ENCODE results near the gene AOPEP.
"Not testable (repeated sequence)": the region's sequence is repeated elsewhere in the genome, so short reads cannot be mapped to it uniquely, and the experiment has no call there.

The AOPEP gene

GRCh38 chr9:94813379-94813778 is 86.9 kb downstream of the AOPEP start:
- DNase-seq (ENCODE audit: low read depth in 2 of 2, low spot score in 1 of 2), result no peak

- no peak for DNase-seq (ENCODE audit: low read depth in 2 of 2, low spot score in 1 of 2)
Observed at GRCh38 chr9:94817291-94818177, 91.0 kb downstream of the AOPEP start.

- no peak for DNase-seq (ENCODE audit: low read depth in 2 of 2, low spot score in 1 of 2)
Observed at GRCh38 chr9:94818178-94818541, 91.7 kb downstream of the AOPEP start.

- no peak for DNase-seq (ENCODE audit: low read depth in 2 of 2, low spot score in 1 of 2)
Observed at GRCh38 chr9:94819161-94819687, 92.7 kb downstream of the AOPEP start.

- no peak for DNase-seq (ENCODE audit: low read depth in 2 of 2, low spot score in 1 of 2)
Observed at GRCh38 chr9:94821098-94821887, 94.8 kb downstream of the AOPEP start.

- DNase-seq (ENCODE audit: low read depth in 2 of 2, low spot score in 1 of 2), result no peak
Observed at GRCh38 chr9:94822273-94822672, 95.8 kb downstream of the AOPEP start.

- DNase-seq (ENCODE audit: low read depth in 2 of 2, low spot score in 1 of 2), result no peak
Observed at GRCh38 chr9:94823710-94824109, 97.2 kb downstream of the AOPEP start.

- DNase-seq (ENCODE audit: low read depth in 2 of 2, low spot score in 1 of 2), result no peak
Observed at GRCh38 chr9:94824411-94824810, 97.9 kb downstream of the AOPEP start.

- no peak for DNase-seq (ENCODE audit: low read depth in 2 of 2, low spot score in 1 of 2)
Observed at GRCh38 chr9:94824913-94825610, 98.6 kb downstream of the AOPEP start.

- no peak for DNase-seq (ENCODE audit: low read depth in 2 of 2, low spot score in 1 of 2)
Observed at GRCh38 chr9:94825611-94825958, 99.1 kb downstream of the AOPEP start.

- DNase-seq (ENCODE audit: low read depth in 2 of 2, low spot score in 1 of 2), result no peak
Observed at GRCh38 chr9:94826044-94826443, 99.5 kb downstream of the AOPEP start.

GRCh38 chr9:94826644-94827410 is 100.3 kb downstream of the AOPEP start:
- no peak for DNase-seq (ENCODE audit: low read depth in 2 of 2, low spot score in 1 of 2)

GRCh38 chr9:94827584-94828304 is 101.2 kb downstream of the AOPEP start:
- no peak for DNase-seq (ENCODE audit: low read depth in 2 of 2, low spot score in 1 of 2)

- DNase-seq (ENCODE audit: low read depth in 2 of 2, low spot score in 1 of 2), result no peak
Observed at GRCh38 chr9:94829380-94830070, 103.0 kb downstream of the AOPEP start.

GRCh38 chr9:94830071-94830604 is 103.6 kb downstream of the AOPEP start:
- DNase-seq (ENCODE audit: low read depth in 2 of 2, low spot score in 1 of 2), result not testable (repeated sequence)

- DNase-seq (ENCODE audit: low read depth in 2 of 2, low spot score in 1 of 2), result no peak
Observed at GRCh38 chr9:94833802-94834201, 107.3 kb downstream of the AOPEP start.

GRCh38 chr9:94837404-94837803 is 110.9 kb downstream of the AOPEP start:
- no peak for DNase-seq (ENCODE audit: low read depth in 2 of 2, low spot score in 1 of 2)

- DNase-seq (ENCODE audit: low read depth in 2 of 2, low spot score in 1 of 2), result no peak
Observed at GRCh38 chr9:94839398-94839797, 112.9 kb downstream of the AOPEP start.

- DNase-seq (ENCODE audit: low read depth in 2 of 2, low spot score in 1 of 2), result no peak
Observed at GRCh38 chr9:94840738-94841137, 114.2 kb downstream of the AOPEP start.
